GM12875 (cell line): ENCODE data around the gene AXIN2.

Source experiments
- H3K4me3 ChIP-seq: one replicate; pipeline ENCODE4 v1.5.1; 2011; ENCODE audit warnings: low read depth, low read length, control low read depth
- TF ChIP-seq, protein P1 (sequence below): IDR thresholded peaks from 2 replicates; pipeline ENCODE4 v1.5.1; 2011; ENCODE audit warnings: low read depth, mild to moderate bottlenecking, control low read depth, inconsistent platforms, low read length, moderate library complexity, borderline replicate concordance; ENCODE audit not compliant: insufficient read depth

The AXIN2 gene, protein sequence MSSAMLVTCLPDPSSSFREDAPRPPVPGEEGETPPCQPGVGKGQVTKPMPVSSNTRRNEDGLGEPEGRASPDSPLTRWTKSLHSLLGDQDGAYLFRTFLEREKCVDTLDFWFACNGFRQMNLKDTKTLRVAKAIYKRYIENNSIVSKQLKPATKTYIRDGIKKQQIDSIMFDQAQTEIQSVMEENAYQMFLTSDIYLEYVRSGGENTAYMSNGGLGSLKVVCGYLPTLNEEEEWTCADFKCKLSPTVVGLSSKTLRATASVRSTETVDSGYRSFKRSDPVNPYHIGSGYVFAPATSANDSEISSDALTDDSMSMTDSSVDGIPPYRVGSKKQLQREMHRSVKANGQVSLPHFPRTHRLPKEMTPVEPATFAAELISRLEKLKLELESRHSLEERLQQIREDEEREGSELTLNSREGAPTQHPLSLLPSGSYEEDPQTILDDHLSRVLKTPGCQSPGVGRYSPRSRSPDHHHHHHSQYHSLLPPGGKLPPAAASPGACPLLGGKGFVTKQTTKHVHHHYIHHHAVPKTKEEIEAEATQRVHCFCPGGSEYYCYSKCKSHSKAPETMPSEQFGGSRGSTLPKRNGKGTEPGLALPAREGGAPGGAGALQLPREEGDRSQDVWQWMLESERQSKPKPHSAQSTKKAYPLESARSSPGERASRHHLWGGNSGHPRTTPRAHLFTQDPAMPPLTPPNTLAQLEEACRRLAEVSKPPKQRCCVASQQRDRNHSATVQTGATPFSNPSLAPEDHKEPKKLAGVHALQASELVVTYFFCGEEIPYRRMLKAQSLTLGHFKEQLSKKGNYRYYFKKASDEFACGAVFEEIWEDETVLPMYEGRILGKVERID

DNA sequence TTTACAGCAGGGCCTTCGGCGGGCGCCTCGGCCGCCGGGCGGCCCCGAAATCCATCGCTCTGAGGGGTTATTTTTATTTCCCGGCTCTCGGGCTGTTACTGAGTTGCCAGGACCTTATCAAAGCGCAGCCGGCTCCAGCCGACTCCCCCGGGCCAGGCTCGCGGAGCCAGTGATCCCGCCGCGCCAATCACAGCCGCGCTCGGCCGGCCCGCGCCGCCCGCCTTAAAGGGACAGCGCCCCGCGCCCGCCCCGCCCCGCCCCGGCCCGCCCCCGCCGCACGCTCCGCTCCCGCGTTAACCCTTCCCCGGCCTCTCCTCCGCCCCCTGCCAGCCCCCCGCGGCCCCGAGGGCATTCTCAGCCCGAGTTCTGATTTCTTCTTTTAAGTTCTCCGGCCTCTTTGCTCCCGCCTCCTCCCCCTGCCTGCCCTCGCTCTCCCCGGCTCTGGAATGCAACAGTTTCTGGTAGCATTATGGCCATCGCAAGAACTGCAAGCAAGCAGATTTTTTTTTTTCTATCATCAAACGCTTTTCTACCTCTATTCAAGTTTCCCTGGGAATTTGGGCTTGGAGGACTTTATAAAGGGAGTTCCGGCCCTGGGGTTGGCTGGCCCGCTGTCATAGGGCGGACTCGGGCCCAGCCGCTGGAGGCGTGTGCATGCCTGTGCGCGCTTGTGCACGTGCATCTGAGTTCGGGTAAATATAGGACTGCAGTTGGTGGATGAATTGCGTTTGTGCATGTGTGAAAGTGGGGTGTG is at the start of gene AXIN2:
TSS of gene AXIN2 (minus strand) at position 197 of the 754 bp plus-strand sequence. CDS start 3,028 bp downstream, outside the sequence.
- no peak within 1 kb of the TSS for H3K4me3 ChIP-seq
- TF ChIP-seq, protein P1, sequence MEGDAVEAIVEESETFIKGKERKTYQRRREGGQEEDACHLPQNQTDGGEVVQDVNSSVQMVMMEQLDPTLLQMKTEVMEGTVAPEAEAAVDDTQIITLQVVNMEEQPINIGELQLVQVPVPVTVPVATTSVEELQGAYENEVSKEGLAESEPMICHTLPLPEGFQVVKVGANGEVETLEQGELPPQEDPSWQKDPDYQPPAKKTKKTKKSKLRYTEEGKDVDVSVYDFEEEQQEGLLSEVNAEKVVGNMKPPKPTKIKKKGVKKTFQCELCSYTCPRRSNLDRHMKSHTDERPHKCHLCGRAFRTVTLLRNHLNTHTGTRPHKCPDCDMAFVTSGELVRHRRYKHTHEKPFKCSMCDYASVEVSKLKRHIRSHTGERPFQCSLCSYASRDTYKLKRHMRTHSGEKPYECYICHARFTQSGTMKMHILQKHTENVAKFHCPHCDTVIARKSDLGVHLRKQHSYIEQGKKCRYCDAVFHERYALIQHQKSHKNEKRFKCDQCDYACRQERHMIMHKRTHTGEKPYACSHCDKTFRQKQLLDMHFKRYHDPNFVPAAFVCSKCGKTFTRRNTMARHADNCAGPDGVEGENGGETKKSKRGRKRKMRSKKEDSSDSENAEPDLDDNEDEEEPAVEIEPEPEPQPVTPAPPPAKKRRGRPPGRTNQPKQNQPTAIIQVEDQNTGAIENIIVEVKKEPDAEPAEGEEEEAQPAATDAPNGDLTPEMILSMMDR, result no peak

DNA sequence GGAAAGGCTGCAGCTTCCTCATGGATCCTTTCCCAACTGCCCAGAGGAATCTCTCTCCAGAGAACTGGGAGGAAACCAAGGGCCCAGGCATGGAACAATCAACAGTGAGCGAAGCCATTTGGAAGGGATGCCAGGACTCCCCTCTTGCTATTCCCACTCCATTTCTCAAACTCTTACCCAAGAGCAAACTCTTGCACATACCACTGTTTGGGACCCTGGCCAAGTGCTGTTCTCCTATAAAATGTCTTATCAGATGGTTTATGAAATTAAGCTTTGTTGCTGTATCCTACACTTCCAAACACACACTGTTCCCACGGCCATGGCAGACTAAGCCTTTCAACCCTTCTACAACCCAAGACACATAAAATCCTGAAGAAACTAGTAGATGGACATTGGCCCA is 48.3 kb upstream of the AXIN2 start:
- TF ChIP-seq, protein P1, result no peak
- H3K4me3 ChIP-seq, result no peak overlapping the region

DNA sequence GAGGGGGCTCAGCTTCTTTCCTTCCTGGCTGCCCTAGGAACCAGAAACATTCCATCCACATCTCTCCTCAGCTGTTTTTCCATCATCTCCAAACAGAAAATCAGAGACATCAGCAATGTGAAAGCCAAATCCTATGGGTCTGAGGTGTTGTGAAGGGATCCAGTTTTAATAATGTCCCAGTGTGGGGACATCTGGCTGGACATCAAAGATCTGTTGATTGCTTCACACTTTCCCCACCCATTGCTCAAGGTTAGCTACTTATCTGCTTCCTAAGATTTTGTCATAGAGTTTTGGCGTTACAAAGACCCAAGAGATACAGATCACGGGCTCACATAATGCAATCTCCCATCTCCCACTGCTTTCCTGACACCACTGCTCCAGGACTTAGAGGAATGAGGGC is 47.8 kb upstream of the AXIN2 start:
- TF ChIP-seq, protein P1, result no peak
- no peak overlapping the region for H3K4me3 ChIP-seq

DNA sequence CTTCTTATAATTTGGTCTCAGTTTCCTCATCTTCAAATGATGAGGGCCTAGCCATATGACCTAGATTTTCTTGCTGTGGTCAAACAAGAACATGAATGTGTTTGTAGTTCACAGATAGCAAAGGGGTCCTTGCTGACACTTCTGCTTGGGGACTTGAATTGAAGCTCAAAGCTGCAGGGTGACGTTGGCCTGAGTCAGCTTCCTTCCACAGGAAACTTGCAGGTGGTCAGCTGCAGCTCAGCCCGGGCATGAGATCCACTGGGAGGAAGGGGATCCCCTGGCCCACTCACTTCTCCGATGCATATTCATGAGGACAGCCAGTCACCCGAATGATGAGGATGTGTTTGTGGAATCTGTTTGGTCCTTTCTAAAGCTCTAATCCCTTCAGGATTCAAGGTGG is 42.6 kb upstream of the AXIN2 start:
- TF ChIP-seq, protein P1, result no peak

DNA sequence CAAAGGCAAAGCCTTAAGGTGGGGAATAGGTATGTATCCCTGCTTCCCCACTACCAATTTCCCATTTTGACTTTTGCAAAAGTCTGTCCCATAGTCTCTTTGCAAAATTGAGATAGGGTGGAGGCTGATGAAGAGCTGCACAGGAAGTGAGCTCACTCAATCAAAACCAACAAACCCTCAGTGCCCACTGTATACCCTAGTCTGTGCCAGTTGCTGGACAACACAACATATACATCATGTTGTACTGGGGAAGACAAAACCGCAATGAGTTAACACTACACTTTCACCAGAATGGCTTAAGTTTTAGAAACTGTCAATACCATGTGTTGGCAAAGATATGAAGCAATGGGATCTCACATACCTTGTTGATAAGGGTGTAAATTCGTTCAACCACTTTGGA is 40.4 kb upstream of the AXIN2 start:
- H3K4me3 ChIP-seq, result no peak overlapping the region

More for the DNA sequence above, 42.6 kb upstream of the AXIN2 start:
- H3K4me3 ChIP-seq, result no peak overlapping the region

DNA sequence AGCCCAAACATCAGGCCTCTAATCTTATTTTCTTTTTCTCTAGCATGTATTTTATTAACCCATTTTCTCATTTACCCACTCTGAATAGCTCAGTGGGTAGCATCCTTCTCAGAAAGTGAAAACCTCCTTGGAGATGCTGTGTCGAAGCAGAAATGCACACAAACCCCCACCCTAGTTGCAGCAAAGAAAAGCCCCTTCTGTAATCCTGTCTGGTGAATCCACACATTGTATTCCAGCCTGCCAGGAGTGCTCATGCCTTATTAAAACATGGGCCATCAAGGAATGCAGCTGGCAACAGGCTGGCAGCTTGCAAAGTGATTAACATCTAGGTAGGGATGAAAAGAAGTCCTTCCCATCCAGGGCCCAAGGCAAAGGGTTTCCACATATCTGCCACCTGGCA is 39.7 kb upstream of the AXIN2 start:
- no peak overlapping the region for H3K4me3 ChIP-seq
- TF ChIP-seq, protein P1, result no peak

More for the DNA sequence above, 40.4 kb upstream of the AXIN2 start:
- TF ChIP-seq, protein P1, result no peak
